SU-DHL-6 (cell line): Measurements from ENCODE around the gene SLC25A38.
"Not testable (repeated sequence)": the region's sequence is repeated elsewhere in the genome, so short reads cannot be mapped to it uniquely, and the experiment has no call there.

Experiments
- EZH2phosphoT487 ChIP-seq: fragments of 200-600 bp; sonication (generic), shearing (Covaris generic); conservative IDR thresholded peaks from 2 replicates; pipeline ENCODE4 v1.6.1; 2018; ENCODE audit warnings: mild to moderate bottlenecking, antibody characterized with exemption, low read length, moderate library complexity, mixed read lengths
- TF ChIP-seq, protein P1 (sequence below): fragments of 200-600 bp; sonication (generic); IDR thresholded peaks from one replicate; pipeline ENCODE4 v1.5.1; 2017; ENCODE audit warnings: antibody characterized with exemption, mild to moderate bottlenecking, low read length, moderate library complexity; ENCODE audit not compliant: insufficient read depth, poor library complexity, severe bottlenecking

DNA sequence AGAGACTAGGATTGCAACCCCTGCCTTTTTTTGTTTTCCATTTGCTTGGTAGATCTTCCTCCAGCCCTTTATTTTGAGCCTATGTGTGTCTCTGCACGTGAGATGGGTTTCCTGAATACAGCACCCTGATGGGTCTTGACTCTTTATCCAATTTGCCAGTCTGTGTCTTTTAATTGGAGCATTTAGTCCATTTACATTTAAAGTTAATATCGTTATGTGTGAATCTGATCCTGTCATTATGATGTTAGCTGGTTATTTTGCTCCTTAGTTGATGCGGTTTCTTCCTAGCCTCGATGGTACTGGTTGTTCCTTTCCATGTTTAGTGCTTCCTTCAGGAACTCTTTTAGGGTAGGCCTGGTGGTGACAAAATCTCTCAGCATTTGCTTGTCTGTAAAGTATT, 12.7 kb upstream of the SLC25A38 start:
- TF ChIP-seq, protein P1, sequence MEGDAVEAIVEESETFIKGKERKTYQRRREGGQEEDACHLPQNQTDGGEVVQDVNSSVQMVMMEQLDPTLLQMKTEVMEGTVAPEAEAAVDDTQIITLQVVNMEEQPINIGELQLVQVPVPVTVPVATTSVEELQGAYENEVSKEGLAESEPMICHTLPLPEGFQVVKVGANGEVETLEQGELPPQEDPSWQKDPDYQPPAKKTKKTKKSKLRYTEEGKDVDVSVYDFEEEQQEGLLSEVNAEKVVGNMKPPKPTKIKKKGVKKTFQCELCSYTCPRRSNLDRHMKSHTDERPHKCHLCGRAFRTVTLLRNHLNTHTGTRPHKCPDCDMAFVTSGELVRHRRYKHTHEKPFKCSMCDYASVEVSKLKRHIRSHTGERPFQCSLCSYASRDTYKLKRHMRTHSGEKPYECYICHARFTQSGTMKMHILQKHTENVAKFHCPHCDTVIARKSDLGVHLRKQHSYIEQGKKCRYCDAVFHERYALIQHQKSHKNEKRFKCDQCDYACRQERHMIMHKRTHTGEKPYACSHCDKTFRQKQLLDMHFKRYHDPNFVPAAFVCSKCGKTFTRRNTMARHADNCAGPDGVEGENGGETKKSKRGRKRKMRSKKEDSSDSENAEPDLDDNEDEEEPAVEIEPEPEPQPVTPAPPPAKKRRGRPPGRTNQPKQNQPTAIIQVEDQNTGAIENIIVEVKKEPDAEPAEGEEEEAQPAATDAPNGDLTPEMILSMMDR, result not testable (repeated sequence)
- TF ChIP-seq EZH2phosphoT487, result not testable (repeated sequence)
